ENCODE results near the gene MPZL2. TPM values are rescaled to one million over a fixed set of nuclear protein-coding genes. Genes with fewer than 3 reads are reported as not detected.

Gene MPZL2
- total RNA-seq, 1 donor from 2014 or later: not detected

DNA sequence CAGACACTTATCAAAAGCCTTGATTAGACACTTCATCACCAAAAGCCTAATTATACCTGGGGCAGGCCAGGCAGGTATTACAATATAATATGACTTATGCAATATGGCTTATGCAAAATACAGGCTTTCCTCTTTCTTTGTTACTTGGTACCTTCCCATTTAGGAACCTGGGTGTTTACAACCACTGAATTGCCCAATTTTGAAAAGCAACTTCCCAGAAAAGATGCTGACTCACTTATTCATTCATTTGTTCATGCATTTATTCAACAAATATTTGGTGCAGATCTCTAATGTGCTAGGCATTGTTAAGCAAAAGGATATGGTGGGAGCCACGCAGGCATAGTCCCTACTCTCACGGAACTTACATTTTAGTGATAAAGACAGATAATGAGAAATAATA lies 25.7 kb downstream of the MPZL2 start:
- peaks cover 59% of the 10 kb centered on the region for H3K27me3 Mint-ChIP-seq (ENCODE audit: low read depth)
- DNase-seq (ENCODE audit: low read depth, low spot score): no peak
- peaks cover 9% of the 10 kb centered on the region for H3K4me1 Mint-ChIP-seq
- TF ChIP-seq, protein P1, sequence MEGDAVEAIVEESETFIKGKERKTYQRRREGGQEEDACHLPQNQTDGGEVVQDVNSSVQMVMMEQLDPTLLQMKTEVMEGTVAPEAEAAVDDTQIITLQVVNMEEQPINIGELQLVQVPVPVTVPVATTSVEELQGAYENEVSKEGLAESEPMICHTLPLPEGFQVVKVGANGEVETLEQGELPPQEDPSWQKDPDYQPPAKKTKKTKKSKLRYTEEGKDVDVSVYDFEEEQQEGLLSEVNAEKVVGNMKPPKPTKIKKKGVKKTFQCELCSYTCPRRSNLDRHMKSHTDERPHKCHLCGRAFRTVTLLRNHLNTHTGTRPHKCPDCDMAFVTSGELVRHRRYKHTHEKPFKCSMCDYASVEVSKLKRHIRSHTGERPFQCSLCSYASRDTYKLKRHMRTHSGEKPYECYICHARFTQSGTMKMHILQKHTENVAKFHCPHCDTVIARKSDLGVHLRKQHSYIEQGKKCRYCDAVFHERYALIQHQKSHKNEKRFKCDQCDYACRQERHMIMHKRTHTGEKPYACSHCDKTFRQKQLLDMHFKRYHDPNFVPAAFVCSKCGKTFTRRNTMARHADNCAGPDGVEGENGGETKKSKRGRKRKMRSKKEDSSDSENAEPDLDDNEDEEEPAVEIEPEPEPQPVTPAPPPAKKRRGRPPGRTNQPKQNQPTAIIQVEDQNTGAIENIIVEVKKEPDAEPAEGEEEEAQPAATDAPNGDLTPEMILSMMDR (conservative IDR thresholded peaks at IDR 0.05): no peak
- no peak overlapping the region for H3K4me3 Mint-ChIP-seq
- no peak overlapping the region for H3K27ac Mint-ChIP-seq (ENCODE audit: unreplicated experiment)
- no peaks in the 10 kb centered on the region for H3K9me3 Mint-ChIP-seq
- H3K36me3 Mint-ChIP-seq (ENCODE audit: low read depth): no peaks in the 10 kb centered on the region

DNA sequence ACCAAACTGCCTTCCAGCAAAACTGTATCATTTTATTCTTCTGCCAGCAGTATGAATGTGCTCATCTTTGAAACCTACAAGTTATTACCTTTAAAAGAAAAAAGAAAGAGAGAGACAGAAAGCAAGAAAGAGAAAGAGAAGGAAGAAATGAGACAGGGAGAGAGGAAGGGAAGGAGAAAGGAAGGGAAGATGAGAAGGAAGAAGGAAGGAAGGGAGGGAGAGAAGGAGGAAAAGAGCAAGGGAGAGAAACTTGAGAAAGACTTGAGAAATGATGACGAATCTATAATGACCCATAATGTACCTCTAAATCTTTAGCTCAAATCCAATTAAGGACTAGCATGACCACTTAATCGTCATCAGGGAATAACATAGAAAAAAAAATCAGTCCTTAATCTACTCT lies 27.9 kb downstream of the MPZL2 start:
- no peak overlapping the region for H3K27ac Mint-ChIP-seq (ENCODE audit: unreplicated experiment)
- H3K27me3 Mint-ChIP-seq (ENCODE audit: low read depth): peaks cover 49% of the 10 kb centered on the region
- H3K4me3 Mint-ChIP-seq: no peak overlapping the region
- H3K4me1 Mint-ChIP-seq: peaks cover 9% of the 10 kb centered on the region
- no peaks in the 10 kb centered on the region for H3K36me3 Mint-ChIP-seq (ENCODE audit: low read depth)
- no peak for DNase-seq (ENCODE audit: low read depth, low spot score)
- H3K9me3 Mint-ChIP-seq: no peaks in the 10 kb centered on the region
- TF ChIP-seq, protein P1 (conservative IDR thresholded peaks at IDR 0.05): no peak

DNA sequence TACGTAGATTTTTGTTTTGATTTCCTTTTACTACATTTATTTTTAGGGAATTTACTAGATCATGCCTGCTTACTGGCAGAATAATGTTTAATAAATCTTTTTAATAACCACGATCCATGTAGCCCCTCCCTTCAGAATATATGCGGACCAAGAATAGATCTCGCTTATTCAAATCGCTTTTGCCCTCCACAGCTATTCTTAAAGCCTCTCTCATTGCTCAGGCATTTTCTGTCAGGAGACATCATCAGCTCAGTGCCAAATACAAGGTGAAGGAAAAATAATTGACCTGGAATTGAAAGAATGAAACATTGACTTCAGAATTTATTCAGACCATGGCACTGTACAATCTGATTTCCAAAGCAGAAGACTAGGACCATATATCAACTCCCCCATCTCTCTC lies 29.3 kb downstream of the MPZL2 start:
- Mint-ChIP-seq H3K9me3 (no peaks in the 10 kb centered on the region), H3K27me3 (ENCODE audit: low read depth) (peaks cover 40% of the 10 kb centered on the region), H3K4me3 (no peak overlapping the region), H3K27ac (ENCODE audit: unreplicated experiment) (no peak overlapping the region), H3K36me3 (ENCODE audit: low read depth) (no peaks in the 10 kb centered on the region), H3K4me1 (peaks cover 9% of the 10 kb centered on the region)
- no peak for DNase-seq (ENCODE audit: low read depth, low spot score)
- TF ChIP-seq, protein P1 (conservative IDR thresholded peaks at IDR 0.05): no peak

DNA sequence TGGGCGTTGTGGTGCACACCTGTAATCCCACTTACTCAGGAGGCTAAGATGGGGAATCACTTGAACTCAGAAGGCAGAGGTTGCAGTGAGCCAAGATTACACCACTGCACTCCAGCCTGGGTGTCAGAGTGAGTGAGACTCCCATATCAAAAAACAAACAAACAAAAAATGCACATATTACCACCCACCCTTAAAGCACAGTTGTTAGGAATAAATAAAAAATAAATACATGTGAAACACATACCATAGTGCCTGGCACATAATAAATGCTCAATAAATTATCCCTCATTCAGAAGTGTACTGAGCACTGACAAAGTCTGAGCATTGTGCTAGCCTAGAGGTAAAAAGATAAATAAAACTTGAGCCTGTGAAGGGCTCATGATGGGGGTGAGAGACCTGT lies 30.2 kb downstream of the MPZL2 start:
- Mint-ChIP-seq H3K4me3 (no peak overlapping the region), H3K9me3 (no peaks in the 10 kb centered on the region), H3K27ac (ENCODE audit: unreplicated experiment) (no peak overlapping the region), H3K27me3 (ENCODE audit: low read depth) (peaks cover 39% of the 10 kb centered on the region), H3K36me3 (ENCODE audit: low read depth) (no peaks in the 10 kb centered on the region), H3K4me1 (peaks cover 6% of the 10 kb centered on the region)
- DNase-seq (ENCODE audit: low read depth, low spot score): no peak
- TF ChIP-seq, protein P1 (conservative IDR thresholded peaks at IDR 0.05): no peak

DNA sequence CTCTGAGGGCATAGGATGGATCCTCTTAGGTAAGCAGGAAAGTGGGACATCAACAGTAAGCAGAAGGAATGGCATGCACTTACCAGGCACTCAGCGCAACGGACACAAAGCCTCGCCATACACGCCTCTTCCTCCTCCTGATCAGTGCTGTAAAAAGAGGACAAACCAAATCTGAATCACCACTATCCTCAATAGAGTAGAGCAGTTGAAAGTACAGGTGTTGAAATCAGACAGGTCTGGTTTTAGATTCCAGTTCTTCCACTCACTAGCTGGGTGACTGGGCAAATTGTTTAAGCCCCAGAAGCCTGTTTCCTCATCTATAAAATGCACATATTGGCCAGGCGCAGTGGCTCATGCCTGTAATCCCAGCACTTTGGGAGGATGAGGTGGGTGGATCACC lies 30.7 kb downstream of the MPZL2 start:
- TF ChIP-seq, protein P1 (conservative IDR thresholded peaks at IDR 0.05): no peak

DNA sequence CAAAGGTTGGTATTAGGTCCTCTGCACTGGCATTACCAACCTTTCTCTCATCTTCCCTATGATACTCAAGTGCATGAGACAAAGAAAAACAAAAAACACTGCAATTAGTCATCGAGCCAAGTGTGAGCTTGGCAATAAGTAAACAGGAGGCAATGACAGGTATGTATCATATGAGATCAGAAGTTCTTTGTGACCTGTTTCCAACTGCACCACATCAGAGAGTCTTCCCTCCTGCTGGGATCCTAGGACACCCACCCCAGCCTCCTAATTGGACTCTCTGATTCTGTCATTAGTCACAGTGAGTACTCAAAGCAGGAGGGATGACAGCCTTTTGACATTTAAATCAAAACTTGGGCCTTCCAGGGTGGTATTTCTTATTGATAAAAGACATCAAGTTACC lies 31.4 kb downstream of the MPZL2 start:
- H3K36me3 Mint-ChIP-seq (ENCODE audit: low read depth): no peaks in the 10 kb centered on the region

More for the DNA sequence above, 30.7 kb downstream of the MPZL2 start:
- peaks cover 39% of the 10 kb centered on the region for H3K27me3 Mint-ChIP-seq (ENCODE audit: low read depth)
- H3K4me1 Mint-ChIP-seq: peaks cover 1% of the 10 kb centered on the region
- no peak overlapping the region for H3K27ac Mint-ChIP-seq (ENCODE audit: unreplicated experiment)
- no peaks in the 10 kb centered on the region for H3K36me3 Mint-ChIP-seq (ENCODE audit: low read depth)
- no peak overlapping the region for H3K4me3 Mint-ChIP-seq
- no peaks in the 10 kb centered on the region for H3K9me3 Mint-ChIP-seq
- DNase-seq (ENCODE audit: low read depth, low spot score): no peak

More for the DNA sequence above, 31.4 kb downstream of the MPZL2 start:
- TF ChIP-seq, protein P1 (conservative IDR thresholded peaks at IDR 0.05): no peak
- Mint-ChIP-seq H3K4me3 (no peak overlapping the region), H3K27me3 (ENCODE audit: low read depth) (peaks cover 44% of the 10 kb centered on the region), H3K9me3 (no peaks in the 10 kb centered on the region), H3K27ac (ENCODE audit: unreplicated experiment) (no peak overlapping the region), H3K4me1 (no peaks in the 10 kb centered on the region)
- DNase-seq (ENCODE audit: low read depth, low spot score): no peak

Measured in neural crest cell (in vitro differentiated cells).